Chondrocyte (in vitro differentiated cells): ENCODE results near the gene CCR5AS.

Experiments
- DNase-seq: peaks from one replicate; pipeline ENCODE4 v3.0.0; 2021; ENCODE audit warnings: mixed read lengths, low spot score
- H3K27ac Mint-ChIP-seq: one replicate; pipeline ENCODE4 v1.8.0; 2021; ENCODE audit warnings: mild to moderate bottlenecking, moderate library complexity, mixed read lengths; ENCODE audit not compliant: unreplicated experiment
- H3K27me3 Mint-ChIP-seq: 2 replicates; pipeline ENCODE4 v1.8.0; 2021; ENCODE audit warnings: low read depth, mixed read lengths
- H3K36me3 Mint-ChIP-seq: 2 replicates; pipeline ENCODE4 v1.8.0; 2021; ENCODE audit warnings: low read depth, mixed read lengths
- H3K4me1 Mint-ChIP-seq: 2 replicates; pipeline ENCODE4 v1.8.0; 2021; ENCODE audit warnings: low read depth, mild to moderate bottlenecking, mixed read lengths
- H3K4me3 Mint-ChIP-seq: one replicate; pipeline ENCODE4 v1.8.0; 2021; ENCODE audit warnings: mild to moderate bottlenecking, moderate library complexity, mixed read lengths; ENCODE audit not compliant: unreplicated experiment
- H3K9me3 Mint-ChIP-seq: 2 replicates; pipeline ENCODE4 v1.8.0; 2021; ENCODE audit warnings: low read depth, mixed read lengths
- TF ChIP-seq, protein P1 (sequence below): fragments of 200-600 bp; sonication (generic); IDR thresholded peaks from 2 replicates; pipeline ENCODE4 v1.5.0; 2021; ENCODE audit warnings: antibody characterized with exemption, mild to moderate bottlenecking, moderate library complexity

The CCR5AS gene

DNA sequence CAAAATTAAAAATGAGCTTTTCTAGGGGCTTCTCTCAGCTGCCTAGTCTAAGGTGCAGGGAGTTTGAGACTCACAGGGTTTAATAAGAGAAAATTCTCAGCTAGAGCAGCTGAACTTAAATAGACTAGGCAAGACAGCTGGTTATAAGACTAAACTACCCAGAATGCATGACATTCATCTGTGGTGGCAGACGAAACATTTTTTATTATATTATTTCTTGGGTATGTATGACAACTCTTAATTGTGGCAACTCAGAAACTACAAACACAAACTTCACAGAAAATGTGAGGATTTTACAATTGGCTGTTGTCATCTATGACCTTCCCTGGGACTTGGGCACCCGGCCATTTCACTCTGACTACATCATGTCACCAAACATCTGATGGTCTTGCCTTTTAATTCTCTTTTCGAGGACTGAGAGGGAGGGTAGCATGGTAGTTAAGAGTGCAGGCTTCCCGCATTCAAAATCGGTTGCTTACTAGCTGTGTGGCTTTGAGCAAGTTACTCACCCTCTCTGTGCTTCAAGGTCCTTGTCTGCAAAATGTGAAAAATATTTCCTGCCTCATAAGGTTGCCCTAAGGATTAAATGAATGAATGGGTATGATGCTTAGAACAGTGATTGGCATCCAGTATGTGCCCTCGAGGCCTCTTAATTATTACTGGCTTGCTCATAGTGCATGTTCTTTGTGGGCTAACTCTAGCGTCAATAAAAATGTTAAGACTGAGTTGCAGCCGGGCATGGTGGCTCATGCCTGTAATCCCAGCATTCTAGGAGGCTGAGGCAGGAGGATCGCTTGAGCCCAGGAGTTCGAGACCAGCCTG is 35.1 kb downstream of the CCR5AS start:
- Mint-ChIP-seq H3K27me3 (peaks cover 62% of the 10 kb centered on the region), H3K27ac (no peak overlapping the region), H3K4me3 (no peak overlapping the region), H3K9me3 (no peaks in the 10 kb centered on the region), H3K36me3 (no peaks in the 10 kb centered on the region), H3K4me1 (no peaks in the 10 kb centered on the region)
- TF ChIP-seq, protein P1, sequence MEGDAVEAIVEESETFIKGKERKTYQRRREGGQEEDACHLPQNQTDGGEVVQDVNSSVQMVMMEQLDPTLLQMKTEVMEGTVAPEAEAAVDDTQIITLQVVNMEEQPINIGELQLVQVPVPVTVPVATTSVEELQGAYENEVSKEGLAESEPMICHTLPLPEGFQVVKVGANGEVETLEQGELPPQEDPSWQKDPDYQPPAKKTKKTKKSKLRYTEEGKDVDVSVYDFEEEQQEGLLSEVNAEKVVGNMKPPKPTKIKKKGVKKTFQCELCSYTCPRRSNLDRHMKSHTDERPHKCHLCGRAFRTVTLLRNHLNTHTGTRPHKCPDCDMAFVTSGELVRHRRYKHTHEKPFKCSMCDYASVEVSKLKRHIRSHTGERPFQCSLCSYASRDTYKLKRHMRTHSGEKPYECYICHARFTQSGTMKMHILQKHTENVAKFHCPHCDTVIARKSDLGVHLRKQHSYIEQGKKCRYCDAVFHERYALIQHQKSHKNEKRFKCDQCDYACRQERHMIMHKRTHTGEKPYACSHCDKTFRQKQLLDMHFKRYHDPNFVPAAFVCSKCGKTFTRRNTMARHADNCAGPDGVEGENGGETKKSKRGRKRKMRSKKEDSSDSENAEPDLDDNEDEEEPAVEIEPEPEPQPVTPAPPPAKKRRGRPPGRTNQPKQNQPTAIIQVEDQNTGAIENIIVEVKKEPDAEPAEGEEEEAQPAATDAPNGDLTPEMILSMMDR = no peak
- no peak for DNase-seq

DNA sequence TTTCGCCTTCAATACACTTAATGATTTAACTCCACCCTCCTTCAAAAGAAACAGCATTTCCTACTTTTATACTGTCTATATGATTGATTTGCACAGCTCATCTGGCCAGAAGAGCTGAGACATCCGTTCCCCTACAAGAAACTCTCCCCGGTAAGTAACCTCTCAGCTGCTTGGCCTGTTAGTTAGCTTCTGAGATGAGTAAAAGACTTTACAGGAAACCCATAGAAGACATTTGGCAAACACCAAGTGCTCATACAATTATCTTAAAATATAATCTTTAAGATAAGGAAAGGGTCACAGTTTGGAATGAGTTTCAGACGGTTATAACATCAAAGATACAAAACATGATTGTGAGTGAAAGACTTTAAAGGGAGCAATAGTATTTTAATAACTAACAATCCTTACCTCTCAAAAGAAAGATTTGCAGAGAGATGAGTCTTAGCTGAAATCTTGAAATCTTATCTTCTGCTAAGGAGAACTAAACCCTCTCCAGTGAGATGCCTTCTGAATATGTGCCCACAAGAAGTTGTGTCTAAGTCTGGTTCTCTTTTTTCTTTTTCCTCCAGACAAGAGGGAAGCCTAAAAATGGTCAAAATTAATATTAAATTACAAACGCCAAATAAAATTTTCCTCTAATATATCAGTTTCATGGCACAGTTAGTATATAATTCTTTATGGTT is 35.9 kb downstream of the CCR5AS start, which contains the start of gene CCR5:
CCR5 (plus strand) TSS at position 108 of the 680 bp plus-strand sequence. CDS start 1,957 bp downstream, outside the sequence.
- Mint-ChIP-seq H3K36me3 (no peaks in the 10 kb centered on the region), H3K27me3 (peaks cover 64% of the 10 kb centered on the region), H3K9me3 (no peaks in the 10 kb centered on the region), H3K4me1 (no peaks in the 10 kb centered on the region), H3K4me3 (no peak within 1 kb of the TSS), H3K27ac (no peak within 1 kb of the TSS)
- no peak for DNase-seq
- TF ChIP-seq, protein P1 = no peak

DNA sequence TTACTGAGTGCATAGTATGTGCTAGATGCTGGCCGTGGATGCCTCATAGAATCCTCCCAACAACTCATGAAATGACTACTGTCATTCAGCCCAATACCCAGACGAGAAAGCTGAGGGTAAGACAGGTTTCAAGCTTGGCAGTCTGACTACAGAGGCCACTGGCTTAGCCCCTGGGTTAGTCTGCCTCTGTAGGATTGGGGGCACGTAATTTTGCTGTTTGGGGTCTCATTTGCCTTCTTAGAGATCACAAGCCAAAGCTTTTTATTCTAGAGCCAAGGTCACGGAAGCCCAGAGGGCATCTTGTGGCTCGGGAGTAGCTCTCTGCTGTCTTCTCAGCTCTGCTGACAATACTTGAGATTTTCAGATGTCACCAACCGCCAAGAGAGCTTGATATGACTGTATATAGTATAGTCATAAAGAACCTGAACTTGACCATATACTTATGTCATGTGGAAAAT is 37.2 kb downstream of the CCR5AS start:
- Mint-ChIP-seq H3K36me3 (no peaks in the 10 kb centered on the region), H3K27me3 (peaks cover 62% of the 10 kb centered on the region), H3K4me1 (no peaks in the 10 kb centered on the region), H3K9me3 (no peaks in the 10 kb centered on the region), H3K4me3 (no peak overlapping the region), H3K27ac (no peak overlapping the region)
- TF ChIP-seq, protein P1 = no peak
- no peak for DNase-seq

DNA sequence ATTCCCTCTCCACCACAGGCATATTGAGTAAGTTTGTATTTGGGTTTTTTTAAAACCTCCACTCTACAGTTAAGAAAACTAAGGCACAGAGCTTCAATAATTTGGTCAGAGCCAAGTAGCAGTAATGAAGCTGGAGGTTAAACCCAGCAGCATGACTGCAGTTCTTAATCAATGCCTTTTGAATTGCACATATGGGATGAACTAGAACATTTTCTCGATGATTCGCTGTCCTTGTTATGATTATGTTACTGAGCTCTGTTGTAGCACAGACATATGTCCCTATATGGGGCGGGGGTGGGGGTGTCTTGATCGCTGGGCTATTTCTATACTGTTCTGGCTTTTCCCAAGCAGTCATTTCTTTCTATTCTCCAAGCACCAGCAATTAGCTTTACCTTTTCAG is 37.7 kb downstream of the CCR5AS start:
- Mint-ChIP-seq H3K36me3 (no peaks in the 10 kb centered on the region), H3K9me3 (no peaks in the 10 kb centered on the region), H3K27me3 (peaks cover 61% of the 10 kb centered on the region), H3K27ac (no peak overlapping the region), H3K4me3 (no peak overlapping the region), H3K4me1 (no peaks in the 10 kb centered on the region)
- no peak for DNase-seq
- TF ChIP-seq, protein P1 = no peak

DNA sequence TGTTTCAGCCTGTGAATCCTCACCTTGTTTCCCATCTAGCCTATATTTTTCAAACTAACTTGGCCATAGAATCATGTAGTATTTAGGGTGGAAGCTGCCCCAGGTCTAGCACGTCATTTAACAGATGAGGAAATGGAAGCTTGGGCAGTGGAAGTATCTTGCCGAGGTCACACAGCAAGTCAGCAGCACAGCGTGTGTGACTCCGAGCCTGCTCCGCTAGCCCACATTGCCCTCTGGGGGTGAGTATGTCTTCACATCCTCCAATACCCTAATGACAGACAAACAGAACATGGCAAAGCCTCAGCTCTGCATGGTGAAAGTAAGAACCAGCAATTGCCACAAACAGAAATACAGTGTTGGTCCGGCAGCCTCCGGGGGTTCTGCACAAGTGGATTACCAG is 38.3 kb downstream of the CCR5AS start:
- Mint-ChIP-seq H3K4me3 (no peak overlapping the region), H3K36me3 (no peaks in the 10 kb centered on the region), H3K9me3 (no peaks in the 10 kb centered on the region), H3K27ac (no peak overlapping the region), H3K27me3 (peaks cover 58% of the 10 kb centered on the region), H3K4me1 (no peaks in the 10 kb centered on the region)
- TF ChIP-seq, protein P1 = peak; percentile 12
- no peak for DNase-seq
